ENCODE measurements around the gene OLAH. TPM values are rescaled to one million over a fixed set of nuclear protein-coding genes. Genes with fewer than 3 reads are reported as not detected.
"Not testable (repeated sequence)": the region's sequence is repeated elsewhere in the genome, so short reads cannot be mapped to it uniquely, and the experiment has no call there.

Gene OLAH
- total RNA-seq (0.50 TPM), polyA plus RNA-seq (ENCODE audit: insufficient read depth, low read depth, low replicate concordance) (0.52 TPM)
- long read RNA-seq, donor 1, result 0 reads
- long read RNA-seq, donor 2, result 0 reads
- long read RNA-seq, donor 3, result 0 reads
- long read RNA-seq, donor 4, partial matches to known transcripts, result 5 of 5 reads
- long read RNA-seq, donor 4, other reads (novel, unspliced or antisense), result 0 of 5 reads
- long read RNA-seq, donor 5, result 0 reads
- long read RNA-seq, donor 6, result 0 reads
- long read RNA-seq, donor 7, result 0 reads
- long read RNA-seq, donor 8, result 0 reads
- long read RNA-seq, donor 9, result 0 reads
- long read RNA-seq, donor 10, result 0 reads

DNA sequence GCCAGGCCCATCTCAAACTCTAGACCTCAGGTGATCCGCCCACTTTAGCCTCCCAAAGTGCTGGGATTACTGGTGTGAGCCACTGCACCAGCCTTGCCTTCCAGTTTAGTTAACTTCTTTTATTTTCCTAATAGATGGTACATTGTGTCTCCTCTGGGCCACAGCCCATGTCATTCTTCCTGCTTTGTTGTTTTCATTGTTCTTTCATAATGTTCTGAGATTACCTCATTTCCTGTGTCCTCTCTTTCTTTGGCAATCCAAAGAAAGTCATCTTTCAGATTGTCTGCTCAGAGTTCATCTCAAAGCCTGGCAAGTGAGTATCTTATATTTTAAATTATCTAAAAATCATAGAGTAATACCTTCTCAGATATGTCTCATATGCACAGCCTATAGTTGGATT lies at the start of gene OLAH:
TSS of gene OLAH (plus strand) at position 270 of the 400 bp plus-strand sequence. CDS start 3,346 bp downstream, outside the sequence.
- FAIRE-seq, result no peak

DNA sequence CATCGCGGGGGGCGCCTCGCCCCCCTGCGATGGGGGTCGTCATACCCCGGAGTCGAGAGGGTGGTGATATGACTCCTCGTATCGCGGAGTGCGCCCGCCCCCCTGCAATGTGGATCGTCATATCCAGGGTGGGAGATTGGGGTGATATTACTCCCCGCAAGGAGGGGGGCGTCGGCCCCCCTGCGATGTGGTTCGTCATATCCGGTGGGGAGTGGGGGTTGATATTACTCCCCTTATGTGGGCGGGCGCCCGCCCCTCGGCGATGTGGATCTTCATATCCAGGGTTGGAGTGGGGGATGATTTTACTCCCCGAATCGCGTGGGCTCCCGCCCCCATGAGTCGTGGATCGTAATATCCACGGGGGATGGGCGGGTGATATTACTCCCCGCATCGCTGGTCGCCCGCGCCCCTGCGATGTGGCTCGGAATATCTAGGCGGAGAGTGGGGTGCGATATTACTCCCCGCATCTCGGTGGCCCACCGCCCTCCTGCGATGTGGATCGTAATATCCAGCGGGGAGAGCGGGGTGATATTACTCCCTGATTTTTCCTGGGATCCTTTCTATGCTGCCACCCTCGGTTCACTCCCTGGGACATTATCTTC lies 47.7 kb upstream of the OLAH start:
- FAIRE-seq (no peak), DNase-seq (no peak)
- H3K4me1 ChIP-seq (ENCODE audit: control insufficient read depth in 2 of 3, insufficient read depth in 2 of 3, low read depth in 1 of 3, low read length in 3 of 3), result no peaks in the 10 kb centered on the region
- no peak overlapping the region for H3K27ac ChIP-seq (ENCODE audit: low read depth in 2 of 2, low read length in 2 of 2)
- intact Hi-C loops (cut with DNase I), result no loop called here
- no peaks in the 10 kb centered on the region for H3K9me3 ChIP-seq (ENCODE audit: control insufficient read depth in 2 of 3, insufficient read depth in 1 of 3, low read length in 3 of 3)
- peak overlapping the region in 1 of 3 donors; percentile 34 for H3K9ac ChIP-seq (ENCODE audit: low read length in 3 of 3)
- no peaks in the 10 kb centered on the region for H3K27me3 ChIP-seq (ENCODE audit: control insufficient read depth, insufficient read depth, low read length)
- TF ChIP-seq, protein P1, sequence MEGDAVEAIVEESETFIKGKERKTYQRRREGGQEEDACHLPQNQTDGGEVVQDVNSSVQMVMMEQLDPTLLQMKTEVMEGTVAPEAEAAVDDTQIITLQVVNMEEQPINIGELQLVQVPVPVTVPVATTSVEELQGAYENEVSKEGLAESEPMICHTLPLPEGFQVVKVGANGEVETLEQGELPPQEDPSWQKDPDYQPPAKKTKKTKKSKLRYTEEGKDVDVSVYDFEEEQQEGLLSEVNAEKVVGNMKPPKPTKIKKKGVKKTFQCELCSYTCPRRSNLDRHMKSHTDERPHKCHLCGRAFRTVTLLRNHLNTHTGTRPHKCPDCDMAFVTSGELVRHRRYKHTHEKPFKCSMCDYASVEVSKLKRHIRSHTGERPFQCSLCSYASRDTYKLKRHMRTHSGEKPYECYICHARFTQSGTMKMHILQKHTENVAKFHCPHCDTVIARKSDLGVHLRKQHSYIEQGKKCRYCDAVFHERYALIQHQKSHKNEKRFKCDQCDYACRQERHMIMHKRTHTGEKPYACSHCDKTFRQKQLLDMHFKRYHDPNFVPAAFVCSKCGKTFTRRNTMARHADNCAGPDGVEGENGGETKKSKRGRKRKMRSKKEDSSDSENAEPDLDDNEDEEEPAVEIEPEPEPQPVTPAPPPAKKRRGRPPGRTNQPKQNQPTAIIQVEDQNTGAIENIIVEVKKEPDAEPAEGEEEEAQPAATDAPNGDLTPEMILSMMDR (IDR thresholded peaks at IDR 0.05; ENCODE audit: borderline replicate concordance, extremely low read depth, insufficient read depth), result no peak
- H3K36me3 ChIP-seq (ENCODE audit: control insufficient read depth in 2 of 3, insufficient read depth in 3 of 3, low read length in 3 of 3), result no peaks in the 10 kb centered on the region
- H3K4me3 ChIP-seq (ENCODE audit: low read length in 3 of 3), result no peak overlapping the region

More for the DNA sequence above, at the start of gene OLAH:
- Histone ChIP-seq H3K27ac (ENCODE audit: low read depth in 2 of 2, low read length in 2 of 2) (no peak within 1 kb of the TSS), H3K4me1 (ENCODE audit: control insufficient read depth in 2 of 3, insufficient read depth in 2 of 3, low read depth in 1 of 3, low read length in 3 of 3) (no peaks in the 10 kb centered on the region), H3K9ac (ENCODE audit: low read length in 3 of 3) (no peak within 1 kb of the TSS), H3K27me3 (ENCODE audit: control insufficient read depth, insufficient read depth, low read length) (no peaks in the 10 kb centered on the region), H3K9me3 (ENCODE audit: control insufficient read depth in 2 of 3, insufficient read depth in 1 of 3, low read length in 3 of 3) (no peaks in the 10 kb centered on the region), H3K4me3 (ENCODE audit: low read length in 3 of 3) (no peak within 1 kb of the TSS), H3K36me3 (ENCODE audit: control insufficient read depth in 2 of 3, insufficient read depth in 3 of 3, low read length in 3 of 3) (no peaks in the 10 kb centered on the region)
- TF ChIP-seq, protein P1 (IDR thresholded peaks at IDR 0.05; ENCODE audit: borderline replicate concordance, extremely low read depth, insufficient read depth), result no peak
- DNase-seq, result no peak
- intact Hi-C loops (cut with DNase I), result no loop called here

- H3K4me1 ChIP-seq (ENCODE audit: control insufficient read depth in 2 of 3, insufficient read depth in 2 of 3, low read depth in 1 of 3, low read length in 3 of 3); H3K9me3 ChIP-seq (ENCODE audit: control insufficient read depth in 2 of 3, insufficient read depth in 1 of 3, low read length in 3 of 3); intact Hi-C loops (cut with DNase I); H3K27me3 ChIP-seq (ENCODE audit: control insufficient read depth, insufficient read depth, low read length); H3K4me3 ChIP-seq (ENCODE audit: low read length in 3 of 3); H3K9ac ChIP-seq (ENCODE audit: low read length in 3 of 3); H3K36me3 ChIP-seq (ENCODE audit: control insufficient read depth in 2 of 3, insufficient read depth in 3 of 3, low read length in 3 of 3); FAIRE-seq; H3K27ac ChIP-seq (ENCODE audit: low read depth in 2 of 2, low read length in 2 of 2): not testable (repeated sequence)
- peak in 2 of 5 donors; percentile 24 to 33 for DNase-seq
Observed at GRCh38 chr10:15013530-15013929, 30.2 kb upstream of the OLAH start.

DNA sequence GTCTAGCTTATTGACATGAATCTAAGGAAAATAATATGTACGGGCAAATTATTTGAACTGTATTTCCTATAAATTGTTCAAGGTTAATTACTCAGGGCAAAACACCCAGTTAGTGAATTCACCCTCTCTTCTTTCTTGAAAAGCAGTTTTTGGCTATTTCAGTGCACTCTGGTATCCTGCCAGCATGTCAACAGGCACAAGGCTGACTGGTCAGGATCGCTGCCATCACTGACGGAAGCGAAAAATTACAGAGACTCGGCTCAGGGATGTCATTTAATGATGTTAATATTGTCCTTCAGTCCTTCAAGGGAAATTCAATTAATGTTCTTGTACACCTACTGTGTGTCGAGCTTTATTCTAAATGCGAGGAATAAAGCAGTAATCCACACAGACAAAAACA lies 28.3 kb upstream of the OLAH start:
- DNase-seq, result no peak
- TF ChIP-seq, protein P1 (IDR thresholded peaks at IDR 0.05; ENCODE audit: borderline replicate concordance, extremely low read depth, insufficient read depth), result no peak
- H3K9ac ChIP-seq (ENCODE audit: low read length in 3 of 3), result no peak overlapping the region
- no peaks in the 10 kb centered on the region for H3K9me3 ChIP-seq (ENCODE audit: control insufficient read depth in 2 of 3, insufficient read depth in 1 of 3, low read length in 3 of 3)
- no peaks in the 10 kb centered on the region for H3K4me1 ChIP-seq (ENCODE audit: control insufficient read depth in 2 of 3, insufficient read depth in 2 of 3, low read depth in 1 of 3, low read length in 3 of 3)
- H3K4me3 ChIP-seq (ENCODE audit: low read length in 3 of 3), result no peak overlapping the region
- intact Hi-C loops (cut with DNase I), result no loop called here
- H3K36me3 ChIP-seq (ENCODE audit: control insufficient read depth in 2 of 3, insufficient read depth in 3 of 3, low read length in 3 of 3), result no peaks in the 10 kb centered on the region
- no peak overlapping the region for H3K27ac ChIP-seq (ENCODE audit: low read depth in 2 of 2, low read length in 2 of 2)
- H3K27me3 ChIP-seq (ENCODE audit: control insufficient read depth, insufficient read depth, low read length), result no peaks in the 10 kb centered on the region
- FAIRE-seq, result no peak

DNA sequence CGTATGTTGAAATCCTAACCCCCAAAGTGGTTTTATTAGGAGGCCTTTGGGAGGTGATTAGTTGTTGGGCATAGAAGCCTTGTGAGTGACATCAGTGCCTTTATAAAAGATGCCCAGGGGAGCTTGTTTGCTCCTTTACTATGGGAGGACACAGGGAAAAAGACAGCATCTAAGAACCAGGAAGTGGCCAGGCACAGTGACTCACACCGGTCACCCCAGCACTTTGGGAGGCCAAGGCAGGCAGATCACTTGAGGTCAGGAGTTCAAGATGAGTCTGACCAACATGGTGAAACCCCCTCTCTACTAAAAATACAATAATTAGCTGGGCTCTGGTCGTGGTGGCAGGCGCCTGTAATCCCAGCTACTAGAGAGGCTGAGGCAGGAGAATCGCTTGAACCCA lies 22.8 kb upstream of the OLAH start:
- intact Hi-C loops (cut with DNase I); H3K27ac ChIP-seq (ENCODE audit: low read depth in 2 of 2, low read length in 2 of 2); FAIRE-seq; H3K4me3 ChIP-seq (ENCODE audit: low read length in 3 of 3); H3K4me1 ChIP-seq (ENCODE audit: control insufficient read depth in 2 of 3, insufficient read depth in 2 of 3, low read depth in 1 of 3, low read length in 3 of 3); DNase-seq; H3K9ac ChIP-seq (ENCODE audit: low read length in 3 of 3); H3K9me3 ChIP-seq (ENCODE audit: control insufficient read depth in 2 of 3, insufficient read depth in 1 of 3, low read length in 3 of 3); H3K36me3 ChIP-seq (ENCODE audit: control insufficient read depth in 2 of 3, insufficient read depth in 3 of 3, low read length in 3 of 3); H3K27me3 ChIP-seq (ENCODE audit: control insufficient read depth, insufficient read depth, low read length): not testable (repeated sequence)

DNA sequence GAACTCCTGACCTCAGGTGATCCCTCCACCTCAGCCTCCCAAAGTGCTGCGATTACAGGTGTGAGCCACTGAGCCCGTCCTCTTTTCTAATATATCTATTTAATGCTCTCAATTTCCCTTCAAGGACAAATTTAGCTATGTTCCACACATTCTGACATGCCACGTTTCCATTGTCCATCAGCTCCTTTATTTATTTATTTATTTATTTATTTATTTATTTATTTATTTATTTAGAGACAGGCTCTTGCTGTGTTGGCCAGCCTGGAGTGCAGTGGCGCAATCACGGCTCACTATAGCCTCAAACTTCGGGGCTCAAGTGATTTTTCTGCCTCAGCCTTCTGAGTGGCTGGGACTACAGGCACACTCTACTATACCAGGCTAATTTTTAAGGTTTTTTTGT lies 20.7 kb upstream of the OLAH start:
- H3K27me3 ChIP-seq (ENCODE audit: control insufficient read depth, insufficient read depth, low read length); H3K27ac ChIP-seq (ENCODE audit: low read depth in 2 of 2, low read length in 2 of 2); DNase-seq; H3K9ac ChIP-seq (ENCODE audit: low read length in 3 of 3); intact Hi-C loops (cut with DNase I); H3K4me1 ChIP-seq (ENCODE audit: control insufficient read depth in 2 of 3, insufficient read depth in 2 of 3, low read depth in 1 of 3, low read length in 3 of 3); H3K9me3 ChIP-seq (ENCODE audit: control insufficient read depth in 2 of 3, insufficient read depth in 1 of 3, low read length in 3 of 3); H3K36me3 ChIP-seq (ENCODE audit: control insufficient read depth in 2 of 3, insufficient read depth in 3 of 3, low read length in 3 of 3); FAIRE-seq; H3K4me3 ChIP-seq (ENCODE audit: low read length in 3 of 3): not testable (repeated sequence)
